ENCODE results near the gene STAC.

DNA sequence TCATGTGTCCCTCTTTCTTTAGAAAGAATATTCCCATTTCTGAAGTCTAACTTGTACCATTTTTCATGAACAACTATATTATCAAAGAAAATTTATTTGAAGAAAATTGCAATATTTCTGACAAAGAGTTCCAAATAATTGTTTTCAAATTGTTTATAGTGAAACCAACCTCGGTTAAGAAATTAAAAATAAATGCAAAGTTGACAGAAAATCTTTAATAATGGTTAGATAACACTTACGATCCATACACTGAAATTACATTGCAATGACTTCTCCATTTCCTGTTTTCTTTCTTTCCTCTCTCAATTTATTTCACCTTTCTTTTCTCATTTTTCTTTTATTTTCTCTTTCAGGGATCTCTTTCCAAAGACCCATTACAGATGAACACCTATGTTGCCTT, 125.1 kb downstream of the STAC start:
- TF ChIP-seq, protein P1, sequence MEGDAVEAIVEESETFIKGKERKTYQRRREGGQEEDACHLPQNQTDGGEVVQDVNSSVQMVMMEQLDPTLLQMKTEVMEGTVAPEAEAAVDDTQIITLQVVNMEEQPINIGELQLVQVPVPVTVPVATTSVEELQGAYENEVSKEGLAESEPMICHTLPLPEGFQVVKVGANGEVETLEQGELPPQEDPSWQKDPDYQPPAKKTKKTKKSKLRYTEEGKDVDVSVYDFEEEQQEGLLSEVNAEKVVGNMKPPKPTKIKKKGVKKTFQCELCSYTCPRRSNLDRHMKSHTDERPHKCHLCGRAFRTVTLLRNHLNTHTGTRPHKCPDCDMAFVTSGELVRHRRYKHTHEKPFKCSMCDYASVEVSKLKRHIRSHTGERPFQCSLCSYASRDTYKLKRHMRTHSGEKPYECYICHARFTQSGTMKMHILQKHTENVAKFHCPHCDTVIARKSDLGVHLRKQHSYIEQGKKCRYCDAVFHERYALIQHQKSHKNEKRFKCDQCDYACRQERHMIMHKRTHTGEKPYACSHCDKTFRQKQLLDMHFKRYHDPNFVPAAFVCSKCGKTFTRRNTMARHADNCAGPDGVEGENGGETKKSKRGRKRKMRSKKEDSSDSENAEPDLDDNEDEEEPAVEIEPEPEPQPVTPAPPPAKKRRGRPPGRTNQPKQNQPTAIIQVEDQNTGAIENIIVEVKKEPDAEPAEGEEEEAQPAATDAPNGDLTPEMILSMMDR (IDR thresholded peaks at IDR 0.05 in 4 of 5, conservative IDR thresholded peaks at IDR 0.05 in 1 of 5): no peak
- TF ChIP-seq POLR2A (IDR thresholded peaks at IDR 0.05): no peak

Data from gastrocnemius medialis (tissue), 4 donors.